Gastrocnemius medialis (tissue), 4 donors: ENCODE data around the gene NID1.

Experiments
- POLR2A ChIP-seq, 2 donors: fragments of 450-650 bp; IDR thresholded peaks; one replicate each; pipeline ENCODE4 v1.6.1; 2017; ENCODE audit warnings: antibody characterized with exemption in 2 of 2, mild to moderate bottlenecking in 2 of 2, moderate library complexity in 2 of 2
- TF ChIP-seq, protein P1 (sequence below), 5 experiments: fragments of 450-650 bp in 3 of 5; fragments of 200-600 bp in 2 of 5; sonication (generic) in 2 of 5; IDR thresholded peaks in 4 of 5; conservative IDR thresholded peaks in 1 of 5; 1 replicate in 4 of 5; 2 replicates in 1 of 5; pipeline ENCODE4 v1.5.1; 2016 to 2019; ENCODE audit warnings: antibody characterized with exemption in 5 of 5, mild to moderate bottlenecking in 3 of 5, moderate library complexity in 3 of 5

DNA sequence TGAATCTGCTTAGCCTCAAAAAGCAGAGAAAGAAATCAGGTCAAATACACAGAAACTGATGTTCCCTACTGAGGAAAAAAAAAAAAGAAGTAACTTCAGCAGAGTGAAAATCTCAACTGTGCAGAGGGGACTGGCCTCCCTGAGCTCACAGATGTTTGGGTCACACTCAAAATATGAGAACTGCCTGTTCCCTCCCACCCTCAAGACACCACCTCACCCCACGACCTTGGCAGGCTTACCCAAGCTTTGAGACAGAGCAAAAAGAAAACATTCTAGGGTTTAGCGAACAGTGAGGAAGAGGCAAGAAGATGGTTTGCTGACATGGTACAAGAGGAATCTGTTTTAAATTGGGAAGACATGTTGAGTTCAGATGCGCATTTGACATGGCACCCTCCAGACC is 48.8 kb downstream of the NID1 start:
- TF ChIP-seq, protein P1, sequence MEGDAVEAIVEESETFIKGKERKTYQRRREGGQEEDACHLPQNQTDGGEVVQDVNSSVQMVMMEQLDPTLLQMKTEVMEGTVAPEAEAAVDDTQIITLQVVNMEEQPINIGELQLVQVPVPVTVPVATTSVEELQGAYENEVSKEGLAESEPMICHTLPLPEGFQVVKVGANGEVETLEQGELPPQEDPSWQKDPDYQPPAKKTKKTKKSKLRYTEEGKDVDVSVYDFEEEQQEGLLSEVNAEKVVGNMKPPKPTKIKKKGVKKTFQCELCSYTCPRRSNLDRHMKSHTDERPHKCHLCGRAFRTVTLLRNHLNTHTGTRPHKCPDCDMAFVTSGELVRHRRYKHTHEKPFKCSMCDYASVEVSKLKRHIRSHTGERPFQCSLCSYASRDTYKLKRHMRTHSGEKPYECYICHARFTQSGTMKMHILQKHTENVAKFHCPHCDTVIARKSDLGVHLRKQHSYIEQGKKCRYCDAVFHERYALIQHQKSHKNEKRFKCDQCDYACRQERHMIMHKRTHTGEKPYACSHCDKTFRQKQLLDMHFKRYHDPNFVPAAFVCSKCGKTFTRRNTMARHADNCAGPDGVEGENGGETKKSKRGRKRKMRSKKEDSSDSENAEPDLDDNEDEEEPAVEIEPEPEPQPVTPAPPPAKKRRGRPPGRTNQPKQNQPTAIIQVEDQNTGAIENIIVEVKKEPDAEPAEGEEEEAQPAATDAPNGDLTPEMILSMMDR (IDR thresholded peaks at IDR 0.05 in 4 of 5, conservative IDR thresholded peaks at IDR 0.05 in 1 of 5), result no peak
- peak in 1 of 2 donors; percentile 41 for TF ChIP-seq POLR2A (IDR thresholded peaks at IDR 0.05)
